Natural killer cell (primary cell): ENCODE data around the gene ASAP2. TPM values are rescaled to one million over a fixed set of nuclear protein-coding genes. Genes with fewer than 3 reads are reported as not detected.

Experiments
- ATAC-seq, 3 donors: fragments of 150-1000 bp in 2 of 3; fragments of 200-7000 bp in 1 of 3; cut with Tn5 transposase; 1 replicate in 1 of 3; 2 replicates in 2 of 3; pipeline ENCODE4 v1.10.0; 2021; ENCODE audit warnings: mild to moderate bottlenecking in 2 of 3, moderate library complexity in 2 of 3
- DNase-seq, 2 donors: peaks; one replicate each; pipeline versions ENCODE4 v3.0.0 to v3.0.0-alpha.2; 2013 to 2021; ENCODE audit warnings: mixed read lengths in 1 of 2
- H3K27ac ChIP-seq: one replicate; pipeline ENCODE4 v1.5.1; 2013; ENCODE audit warnings: mild to moderate bottlenecking, low read length
- H3K27me3 ChIP-seq: one replicate; pipeline ENCODE4 v1.6.1; 2013; ENCODE audit warnings: low read length; ENCODE audit not compliant: control insufficient read depth, insufficient read depth
- H3K36me3 ChIP-seq: one replicate; pipeline ENCODE4 v1.6.1; 2013; ENCODE audit warnings: low read length; ENCODE audit not compliant: control insufficient read depth, insufficient read depth
- H3K4me1 ChIP-seq: one replicate; pipeline ENCODE4 v1.6.1; 2013; ENCODE audit warnings: low read length; ENCODE audit not compliant: control insufficient read depth, insufficient read depth
- H3K4me3 ChIP-seq: one replicate; pipeline ENCODE4 v1.5.1; 2013; ENCODE audit warnings: low read length
- H3K9me3 ChIP-seq: one replicate; pipeline ENCODE4 v1.6.1; 2013; ENCODE audit warnings: low read length; ENCODE audit not compliant: control insufficient read depth, insufficient read depth
- H3K27ac Mint-ChIP-seq, 2 donors: one replicate each; pipeline ENCODE4 v1.8.0; 2022; ENCODE audit warnings: mild to moderate bottlenecking in 2 of 2, mixed read lengths in 2 of 2, moderate library complexity in 1 of 2
- H3K27me3 Mint-ChIP-seq, 2 donors: one replicate each; pipeline ENCODE4 v1.8.0; 2022; ENCODE audit warnings: low read depth in 2 of 2, mixed read lengths in 2 of 2
- H3K36me3 Mint-ChIP-seq: one replicate; pipeline ENCODE4 v1.8.0; 2022; ENCODE audit warnings: mixed read lengths
- H3K4me1 Mint-ChIP-seq, 2 donors: one replicate each; pipeline ENCODE4 v1.8.0; 2022; ENCODE audit warnings: mixed read lengths in 2 of 2
- H3K4me3 Mint-ChIP-seq: one replicate; pipeline ENCODE4 v1.8.0; 2022; ENCODE audit warnings: mild to moderate bottlenecking, moderate library complexity, mixed read lengths
- H3K9me3 Mint-ChIP-seq, 2 donors: one replicate each; pipeline ENCODE4 v1.8.0; 2022; ENCODE audit warnings: mixed read lengths in 2 of 2
- WGBS: methylation state at CpG from one replicate; pipeline ENCODE4 v1.1.7; 2013; ENCODE audit warnings: missing lambda C conversion rate; ENCODE audit not compliant: insufficient coverage; 5-methylcytosine and 5-hydroxymethylcytosine counted together
- intact Hi-C: fragments of 100-400 bp; cut with micrococcal nuclease; formaldehyde crosslinking; loops from one replicate; pipeline ENCODE4 v1.14.2; 2022
- total RNA-seq, 4 donors: library from RNA; stranded (reverse); fragments of 120-200 nt in 1 of 4; gene quantifications; one replicate each; pipeline versions ENCODE4 v1.2.3 to v1.2.4, GENCODE V29; 2013 to 2022
- TF ChIP-seq, protein P1 (sequence below): fragments of 200-600 bp; IDR thresholded peaks from one replicate; pipeline ENCODE4 v1.8.0; 2022; ENCODE audit warnings: antibody characterized with exemption

Gene ASAP2
- total RNA-seq, 3 donors from 2014 or later (not counting 1 experiment from before 2014, with no cell fraction given) = 0.20 to 1.8 (median 0.60) TPM

DNA sequence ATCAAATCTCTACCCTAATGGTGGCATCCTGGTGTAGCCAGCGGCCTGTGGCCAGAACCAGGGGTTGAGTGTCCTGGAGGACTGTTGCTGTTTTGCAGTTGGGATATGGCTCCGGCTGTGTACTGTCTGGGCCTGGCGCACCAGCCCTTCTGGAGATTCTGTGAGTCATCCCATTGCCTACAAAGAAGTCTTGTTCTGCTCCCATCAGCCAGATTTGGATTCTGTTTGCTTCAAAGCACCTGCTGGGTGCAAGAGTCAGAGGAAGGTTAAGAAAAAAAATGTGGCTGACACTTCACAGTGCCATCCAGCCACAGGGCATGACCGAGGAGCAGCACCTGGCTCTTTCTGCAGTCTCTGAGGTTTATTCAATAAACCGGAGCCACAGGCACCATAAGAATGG lies 41.0 kb upstream of the ASAP2 start:
- no peaks in the 10 kb centered on the region for H3K27me3 ChIP-seq
- peaks cover 7 to 16% of the 10 kb centered on the region in 2 donors for H3K27me3 Mint-ChIP-seq
- H3K36me3 ChIP-seq = no peaks in the 10 kb centered on the region
- ATAC-seq = no peak
- no peaks in the 10 kb centered on the region for H3K9me3 Mint-ChIP-seq
- no peaks in the 10 kb centered on the region for H3K36me3 Mint-ChIP-seq
- H3K27ac Mint-ChIP-seq = no peak overlapping the region
- intact Hi-C loops = no loop called here
- no peak for DNase-seq
- no peaks in the 10 kb centered on the region for H3K4me1 Mint-ChIP-seq
- WGBS = 88% methylated on average over 5 of the region's 5 CpGs
- H3K9me3 ChIP-seq = no peaks in the 10 kb centered on the region
- no peak overlapping the region for H3K4me3 Mint-ChIP-seq
- TF ChIP-seq, protein P1, sequence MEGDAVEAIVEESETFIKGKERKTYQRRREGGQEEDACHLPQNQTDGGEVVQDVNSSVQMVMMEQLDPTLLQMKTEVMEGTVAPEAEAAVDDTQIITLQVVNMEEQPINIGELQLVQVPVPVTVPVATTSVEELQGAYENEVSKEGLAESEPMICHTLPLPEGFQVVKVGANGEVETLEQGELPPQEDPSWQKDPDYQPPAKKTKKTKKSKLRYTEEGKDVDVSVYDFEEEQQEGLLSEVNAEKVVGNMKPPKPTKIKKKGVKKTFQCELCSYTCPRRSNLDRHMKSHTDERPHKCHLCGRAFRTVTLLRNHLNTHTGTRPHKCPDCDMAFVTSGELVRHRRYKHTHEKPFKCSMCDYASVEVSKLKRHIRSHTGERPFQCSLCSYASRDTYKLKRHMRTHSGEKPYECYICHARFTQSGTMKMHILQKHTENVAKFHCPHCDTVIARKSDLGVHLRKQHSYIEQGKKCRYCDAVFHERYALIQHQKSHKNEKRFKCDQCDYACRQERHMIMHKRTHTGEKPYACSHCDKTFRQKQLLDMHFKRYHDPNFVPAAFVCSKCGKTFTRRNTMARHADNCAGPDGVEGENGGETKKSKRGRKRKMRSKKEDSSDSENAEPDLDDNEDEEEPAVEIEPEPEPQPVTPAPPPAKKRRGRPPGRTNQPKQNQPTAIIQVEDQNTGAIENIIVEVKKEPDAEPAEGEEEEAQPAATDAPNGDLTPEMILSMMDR = no peak
- peaks cover 6% of the 10 kb centered on the region for H3K4me1 ChIP-seq
- no peak overlapping the region for H3K27ac ChIP-seq
- H3K4me3 ChIP-seq = no peak overlapping the region

DNA sequence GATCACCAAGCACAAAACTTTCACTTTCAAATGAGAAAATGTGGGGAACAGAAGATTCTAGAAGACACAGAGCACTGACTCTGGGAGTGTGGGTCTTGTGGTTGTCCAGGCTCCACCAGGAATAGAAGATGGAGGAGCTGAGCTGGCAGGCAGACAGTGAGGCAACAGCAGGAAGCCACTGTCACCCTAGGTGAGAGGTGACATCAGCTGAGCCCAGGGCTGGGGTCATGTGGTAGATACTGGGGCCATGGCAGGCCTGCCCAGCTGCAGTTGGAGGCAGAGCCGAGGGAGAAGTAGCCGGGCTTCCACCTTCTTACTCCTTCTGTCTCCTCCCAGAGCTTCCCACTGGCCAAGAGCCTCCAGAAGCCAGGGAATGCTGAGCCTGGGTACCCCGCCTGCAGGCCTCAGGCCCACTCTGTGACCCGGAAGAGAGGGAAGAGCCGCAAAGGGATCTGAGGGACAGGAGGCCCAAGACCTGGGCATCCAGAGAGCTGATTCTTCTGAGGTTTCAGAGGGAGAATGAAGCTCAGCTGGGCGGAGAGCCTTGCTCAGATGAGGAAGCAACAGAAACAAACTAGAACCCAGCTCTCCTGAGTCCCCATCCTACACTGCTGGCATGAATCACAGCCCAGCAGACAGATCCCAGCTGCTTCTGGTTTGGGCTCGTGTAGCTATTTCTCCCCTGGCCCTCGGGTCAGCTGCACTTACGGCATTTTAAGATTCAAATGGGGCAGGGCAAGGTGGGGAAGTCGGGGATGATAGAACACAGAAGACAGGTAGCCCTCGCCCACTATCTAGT lies 39.8 kb upstream of the ASAP2 start:
- WGBS = 81% methylated on average over 9 of the region's 11 CpGs
- H3K27ac Mint-ChIP-seq = no peak overlapping the region
- Histone ChIP-seq H3K27me3 (no peaks in the 10 kb centered on the region), H3K4me3 (no peak overlapping the region), H3K36me3 (no peaks in the 10 kb centered on the region), H3K9me3 (no peaks in the 10 kb centered on the region), H3K27ac (no peak overlapping the region), H3K4me1 (peaks cover 6% of the 10 kb centered on the region)
- no peak overlapping the region for H3K4me3 Mint-ChIP-seq
- ATAC-seq (no peak), DNase-seq (no peak)
- no peaks in the 10 kb centered on the region for H3K9me3 Mint-ChIP-seq
- peaks cover 13 to 28% of the 10 kb centered on the region in 2 donors for H3K27me3 Mint-ChIP-seq
- H3K36me3 Mint-ChIP-seq = no peaks in the 10 kb centered on the region
- no peaks in the 10 kb centered on the region for H3K4me1 Mint-ChIP-seq
- TF ChIP-seq, protein P1 = no peak
- intact Hi-C loops = no loop called here

DNA sequence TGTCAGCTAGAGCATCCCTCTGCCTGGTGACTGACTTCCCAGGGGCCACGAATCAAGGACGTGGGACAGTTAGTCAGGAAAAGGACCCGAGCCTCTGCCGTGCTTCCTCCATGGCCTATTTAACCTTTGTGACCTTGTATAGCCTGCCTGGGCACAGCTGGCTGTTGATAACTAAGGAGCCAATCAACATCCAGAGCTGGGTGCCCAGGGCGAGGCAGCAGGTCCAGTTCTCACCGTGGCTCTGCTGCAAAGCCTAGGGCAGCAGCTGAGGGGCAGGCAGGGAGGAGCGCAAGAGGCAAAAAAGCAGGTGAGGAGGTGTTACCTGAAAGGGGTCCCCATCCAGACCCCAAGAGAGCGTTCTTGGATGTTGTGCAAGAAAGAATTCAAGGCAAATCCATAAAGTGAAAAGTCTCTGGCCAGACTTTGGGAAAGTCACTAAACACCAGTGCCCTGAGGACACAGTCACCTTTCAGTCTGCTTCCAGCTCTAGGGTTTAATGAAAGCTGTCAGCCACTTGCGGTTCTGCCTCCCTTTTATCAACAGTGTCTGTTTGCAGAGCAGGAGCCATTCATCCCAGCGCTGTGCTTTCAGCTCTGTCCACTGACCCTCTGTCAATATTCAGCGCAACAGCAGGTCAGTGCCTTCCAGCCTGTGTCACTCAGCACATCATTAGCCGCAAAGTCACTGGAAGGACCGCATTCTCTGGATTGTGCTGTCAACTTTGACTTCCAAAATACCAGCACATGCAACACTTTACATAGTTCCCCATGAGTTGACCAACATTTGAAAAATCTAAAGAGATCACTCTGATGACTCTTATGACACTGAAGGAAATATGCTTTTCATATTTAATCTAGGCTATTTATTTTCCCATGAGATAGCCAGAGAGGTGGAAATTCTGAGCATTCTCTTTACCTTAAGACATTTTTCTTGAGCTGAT lies 38.6 kb upstream of the ASAP2 start:
- Histone ChIP-seq H3K27ac (no peak overlapping the region), H3K27me3 (no peaks in the 10 kb centered on the region), H3K36me3 (no peaks in the 10 kb centered on the region), H3K4me1 (peaks cover 6% of the 10 kb centered on the region), H3K4me3 (no peak overlapping the region), H3K9me3 (no peaks in the 10 kb centered on the region)
- Mint-ChIP-seq H3K4me3 (no peak overlapping the region), H3K27me3 (peaks cover 13 to 31% of the 10 kb centered on the region in 2 donors), H3K9me3 (no peaks in the 10 kb centered on the region), H3K4me1 (no peaks in the 10 kb centered on the region), H3K27ac (no peak overlapping the region), H3K36me3 (no peaks in the 10 kb centered on the region)
- TF ChIP-seq, protein P1 = no peak
- intact Hi-C loops = no loop called here
- DNase-seq = no peak
- no peak for ATAC-seq
- WGBS = 91% methylated on average over 13 of the region's 13 CpGs
